ENCODE data around the gene XDH.

Gene XDH

DNA sequence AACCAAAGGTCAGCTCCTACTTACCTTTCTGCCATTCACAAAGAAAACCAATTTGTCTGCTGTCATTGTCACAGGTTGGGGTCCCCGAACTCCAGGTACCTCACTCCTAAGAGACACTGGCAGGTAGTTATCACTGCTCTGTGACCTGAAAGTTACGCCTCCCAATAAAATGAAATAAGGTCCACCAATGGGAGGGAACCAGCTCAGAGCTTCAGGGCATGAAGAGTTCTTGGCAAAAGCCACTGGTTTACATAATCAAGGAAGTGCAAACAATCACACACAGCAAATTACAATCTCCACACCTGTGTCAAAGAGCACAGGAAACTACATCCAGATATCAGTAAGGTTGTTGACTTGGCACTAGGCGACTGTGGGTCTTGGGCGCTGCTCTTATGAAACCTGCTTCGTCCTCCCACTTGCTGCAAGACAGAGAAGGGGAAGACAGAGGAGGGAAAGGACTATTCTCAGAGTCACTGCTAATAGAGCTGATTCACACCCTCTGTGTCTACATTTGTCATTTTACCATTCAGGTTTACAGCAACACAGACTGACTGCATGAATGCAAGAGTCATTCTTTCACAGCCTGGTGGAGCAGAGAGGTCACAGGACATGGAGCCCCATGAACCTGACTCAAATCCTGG is at the start of gene XDH:
Gene XDH (minus strand): TSS at position 142 of the 641 bp plus-strand sequence. CDS start 76 bp downstream, at position 66.
- DNase-seq (ENCODE audit: low read depth in 2 of 2): no peak

GRCh38 chr2:31457651-31458050 is 43.1 kb upstream of the XDH start:
- no peak for DNase-seq (ENCODE audit: low read depth in 2 of 2)

GRCh38 chr2:31446848-31447247 is 32.3 kb upstream of the XDH start:
- DNase-seq (ENCODE audit: low read depth in 2 of 2): no peak

- no peak for DNase-seq (ENCODE audit: low read depth in 2 of 2)
These were observed 27.8 kb upstream of the XDH start for GRCh38 chr2:31442376-31442775.

- DNase-seq (ENCODE audit: low read depth in 2 of 2): no peak
These were observed 26.2 kb upstream of the XDH start for GRCh38 chr2:31440764-31441163.

DNA sequence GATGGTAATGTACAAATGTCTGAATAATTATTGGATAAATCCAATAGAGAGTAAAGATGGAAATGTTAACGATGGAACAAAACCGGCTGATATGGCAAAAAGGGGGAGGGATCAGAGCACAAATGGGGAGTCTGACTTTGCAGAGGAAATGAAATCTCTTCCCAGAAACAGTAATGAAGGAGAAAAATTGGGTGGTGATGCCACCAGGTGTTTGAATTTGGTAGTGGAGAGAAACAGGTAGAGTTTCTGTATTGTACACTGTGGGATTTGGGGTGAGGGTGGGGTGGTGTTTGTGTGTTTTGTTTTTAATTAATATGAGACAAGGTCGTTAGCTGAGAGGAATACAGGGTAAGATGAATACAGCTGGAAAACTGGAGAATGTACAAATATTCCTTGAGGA is 20.4 kb upstream of the XDH start:
- no peak for DNase-seq (ENCODE audit: low read depth in 2 of 2)

DNA sequence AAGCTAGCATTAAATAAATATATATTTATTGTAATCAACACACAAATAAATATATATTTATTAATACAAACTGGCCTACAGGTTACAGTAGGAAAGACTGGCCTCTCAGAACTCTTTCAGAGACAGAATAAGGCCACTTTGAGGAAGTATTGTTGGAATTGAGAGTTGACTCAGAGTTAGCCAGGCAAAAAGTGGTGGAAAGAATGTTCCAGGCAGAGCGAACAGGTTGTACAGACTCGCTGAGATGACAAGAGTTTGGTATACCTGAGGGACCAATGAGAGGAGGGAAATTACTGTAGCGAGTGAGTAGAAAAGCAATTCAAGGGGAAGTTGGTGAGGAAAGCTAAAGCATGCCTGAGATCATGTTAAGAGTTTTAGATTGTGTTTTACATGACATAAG is 19.0 kb upstream of the XDH start:
- DNase-seq (ENCODE audit: low read depth in 2 of 2): no peak

DNA sequence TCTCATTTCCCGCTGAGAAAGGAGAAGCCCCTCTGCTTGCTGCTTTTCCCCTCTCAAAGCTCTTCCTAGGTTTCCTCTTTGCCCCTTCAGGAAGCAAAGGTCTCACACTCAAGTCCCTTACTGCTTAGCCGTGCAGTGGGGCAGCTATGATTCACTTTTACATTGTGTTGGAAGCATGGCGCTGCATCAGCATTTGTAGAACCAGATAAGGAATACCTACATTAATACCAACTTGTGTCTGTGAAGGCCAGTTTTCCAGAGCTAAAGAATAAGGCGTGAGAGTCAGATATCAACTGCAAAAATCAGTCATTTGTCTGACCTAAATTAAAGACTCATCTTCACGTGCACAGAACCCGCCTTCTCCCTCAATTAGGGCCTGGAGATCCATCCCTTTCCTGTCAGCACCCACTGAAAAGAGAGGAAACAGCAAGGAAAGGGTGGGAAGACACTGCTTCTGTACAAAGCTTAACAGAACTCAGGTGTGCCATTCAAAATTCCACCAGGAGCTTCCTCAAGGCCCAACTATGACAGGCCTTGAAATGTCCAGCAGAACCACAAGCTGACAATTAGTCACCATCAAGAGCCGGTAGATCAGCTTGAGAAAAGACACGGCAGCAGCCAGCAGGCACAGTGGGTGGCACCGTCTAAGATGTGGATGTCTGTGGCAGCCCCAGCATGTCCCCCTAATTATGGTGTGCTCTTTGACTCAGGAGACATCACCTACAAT is 16.1 kb upstream of the XDH start:
- no peak for DNase-seq (ENCODE audit: low read depth in 2 of 2)

GRCh38 chr2:31429759-31430438 is 15.4 kb upstream of the XDH start:
- no peak for DNase-seq (ENCODE audit: low read depth in 2 of 2)

GRCh38 chr2:31429040-31429439 is 14.5 kb upstream of the XDH start:
- no peak for DNase-seq (ENCODE audit: low read depth in 2 of 2)

DNA sequence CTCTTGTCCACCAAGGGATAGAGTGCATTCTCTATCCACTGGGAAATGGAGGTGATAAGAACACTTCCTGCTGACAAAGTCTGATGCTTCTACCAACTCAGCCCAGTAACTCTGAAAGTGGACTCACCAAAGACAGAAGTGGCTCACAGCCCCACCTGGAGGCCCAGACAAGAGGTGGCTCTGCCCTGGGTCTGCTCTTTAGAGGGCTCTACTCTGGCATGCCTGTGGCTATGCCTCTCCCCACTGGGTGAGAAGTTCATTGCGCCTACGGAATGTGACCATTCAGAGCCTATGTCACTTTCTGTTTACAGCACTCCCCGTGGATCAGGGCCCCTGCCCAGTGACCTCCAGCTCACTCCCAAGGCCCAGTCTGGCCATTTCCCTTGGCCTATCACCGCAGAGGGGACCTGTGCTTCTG is 13.5 kb upstream of the XDH start:
- DNase-seq (ENCODE audit: low read depth in 2 of 2): no peak

DNA sequence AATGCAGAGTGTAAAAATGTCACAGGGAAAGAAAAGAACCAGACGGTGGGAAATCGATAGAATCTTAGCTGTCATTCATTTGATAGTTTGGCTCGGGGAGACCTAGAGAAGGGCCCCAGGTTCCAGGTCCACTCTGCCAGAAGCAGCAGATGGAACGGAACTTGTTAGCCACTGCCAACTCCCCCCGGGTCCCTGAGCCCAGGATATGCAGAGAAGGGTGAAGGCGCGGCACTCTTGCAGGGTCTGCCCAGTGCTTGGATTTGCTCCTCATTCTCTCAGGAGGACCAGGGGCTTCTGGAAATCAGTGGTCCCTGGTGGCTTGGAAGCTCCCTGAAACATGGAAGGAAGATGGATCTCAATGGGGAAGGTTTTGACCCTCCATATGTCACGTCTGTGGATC is 11.6 kb upstream of the XDH start:
- no peak for DNase-seq (ENCODE audit: low read depth in 2 of 2)

DNA sequence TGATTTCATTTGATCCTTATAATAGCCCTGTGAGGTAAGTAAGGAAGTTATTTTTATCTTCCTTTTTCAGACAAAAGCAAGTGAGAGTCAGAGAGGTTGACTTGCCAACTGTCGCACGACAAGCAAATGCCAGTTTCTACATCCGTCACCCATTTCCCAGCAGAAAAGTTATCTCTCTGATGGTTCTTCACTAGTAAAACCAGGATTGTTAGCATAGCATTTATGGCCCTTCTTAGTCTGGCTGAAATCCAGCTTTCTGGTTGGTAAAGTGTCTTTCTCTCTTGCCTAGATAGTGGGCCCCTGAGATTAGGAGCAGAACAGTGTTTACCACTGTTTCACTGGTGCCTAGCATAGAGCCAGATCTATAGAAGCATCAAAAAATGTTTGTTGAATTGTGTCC is 7.1 kb upstream of the XDH start:
- DNase-seq (ENCODE audit: low read depth in 2 of 2): no peak

GRCh38 chr2:31420936-31421335 is 6.4 kb upstream of the XDH start:
- DNase-seq (ENCODE audit: low read depth in 2 of 2): no peak

GRCh38 chr2:31419386-31419785 is 4.8 kb upstream of the XDH start:
- DNase-seq (ENCODE audit: low read depth in 2 of 2): no peak

- no peak for DNase-seq (ENCODE audit: low read depth in 2 of 2)
These were observed 879 bp upstream of the XDH start for GRCh38 chr2:31415421-31415820.

GRCh38 chr2:31413862-31414550 is 536 bp downstream of the XDH start:
- DNase-seq (ENCODE audit: low read depth in 2 of 2): no peak

DNA sequence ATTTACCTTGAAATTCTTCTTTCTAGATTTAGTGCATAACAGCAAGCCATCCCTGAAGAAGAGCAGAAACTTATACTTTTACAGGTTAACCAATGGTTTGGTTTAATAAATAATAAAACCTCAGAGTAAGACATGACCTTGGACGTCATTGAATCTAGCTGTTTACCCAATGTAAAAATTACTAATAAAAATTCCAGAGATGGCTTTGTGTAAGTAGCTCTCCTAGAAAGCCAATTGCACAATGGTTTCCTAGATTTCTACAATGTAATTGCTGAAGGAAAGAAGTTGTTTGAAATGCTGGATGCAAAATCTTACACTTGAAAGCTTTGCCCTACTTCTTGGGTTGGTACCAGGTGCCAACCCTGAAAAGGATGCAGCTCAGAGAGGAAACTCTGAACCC is 1.5 kb downstream of the XDH start:
- DNase-seq (ENCODE audit: low read depth in 2 of 2): no peak

GRCh38 chr2:31411771-31412170 is 2.8 kb downstream of the XDH start:
- no peak for DNase-seq (ENCODE audit: low read depth in 2 of 2)

GRCh38 chr2:31406593-31407385 is 7.8 kb downstream of the XDH start:
- no peak for DNase-seq (ENCODE audit: low read depth in 2 of 2)

DNA sequence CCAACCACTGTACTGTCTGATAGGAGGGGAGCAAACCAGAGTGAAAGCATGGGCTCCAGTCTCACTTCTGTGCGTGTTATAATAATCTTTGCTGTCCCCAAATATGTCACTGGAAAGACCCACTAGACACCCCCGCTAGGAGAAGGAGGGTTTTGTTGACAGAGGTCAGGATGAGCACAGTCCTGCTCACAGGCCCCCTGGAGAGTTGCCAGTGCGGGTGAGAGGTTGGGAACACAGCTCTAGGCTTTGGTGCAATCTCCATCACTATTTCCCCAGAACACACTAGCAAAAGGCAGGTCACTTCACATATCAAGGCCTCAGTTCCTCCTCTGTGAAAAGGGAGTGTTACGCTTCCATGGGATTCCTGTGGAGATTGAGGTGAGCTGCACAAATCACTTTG is 9.7 kb downstream of the XDH start:
- no peak for DNase-seq (ENCODE audit: low read depth in 2 of 2)

DNA sequence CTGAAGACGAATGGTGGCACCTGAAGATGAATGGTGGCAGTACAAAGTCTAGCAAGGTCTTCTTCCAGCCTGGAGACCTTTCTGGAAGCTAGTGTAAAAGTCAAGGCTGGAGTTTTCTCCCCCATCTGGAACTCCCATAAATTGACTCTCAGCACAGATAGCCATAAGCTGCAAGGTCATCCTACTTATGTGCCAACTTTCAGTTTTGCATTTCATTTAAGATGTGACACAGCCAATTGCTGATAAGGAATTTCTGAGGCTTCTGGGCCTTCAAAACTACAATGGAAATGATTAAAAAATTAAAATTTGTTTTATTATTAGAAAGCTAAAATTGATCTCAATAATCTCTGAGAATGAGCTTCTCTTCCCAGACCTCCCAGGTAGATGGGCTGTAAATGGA is 10.2 kb downstream of the XDH start:
- DNase-seq (ENCODE audit: low read depth in 2 of 2): no peak
